ENCODE results near the gene ZNF488.

The ZNF488 gene

DNA sequence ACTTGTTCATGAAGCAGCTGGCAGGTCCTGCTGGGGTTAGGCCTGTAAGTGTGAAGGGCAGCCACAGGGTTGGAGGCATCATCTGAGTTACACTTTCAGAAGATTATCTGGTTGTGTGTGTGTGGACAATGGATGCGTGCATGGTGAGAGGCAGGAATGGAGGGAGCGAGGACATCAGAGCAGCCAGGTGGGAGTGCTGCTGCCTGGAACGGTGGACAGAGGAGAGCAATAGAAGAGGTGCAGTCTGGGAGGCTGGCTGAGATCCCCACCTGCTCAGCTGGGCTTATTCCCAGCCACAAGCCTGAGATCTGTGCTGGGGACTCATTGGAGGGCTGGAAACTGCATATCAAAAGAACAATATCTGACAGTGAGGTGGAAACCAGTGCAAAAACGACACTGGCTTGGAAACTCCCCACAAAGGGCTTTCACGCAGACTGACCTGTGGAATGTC, 17.9 kb downstream of the ZNF488 start:
- no peak for DNase-seq (ENCODE audit: low read depth)

DNA sequence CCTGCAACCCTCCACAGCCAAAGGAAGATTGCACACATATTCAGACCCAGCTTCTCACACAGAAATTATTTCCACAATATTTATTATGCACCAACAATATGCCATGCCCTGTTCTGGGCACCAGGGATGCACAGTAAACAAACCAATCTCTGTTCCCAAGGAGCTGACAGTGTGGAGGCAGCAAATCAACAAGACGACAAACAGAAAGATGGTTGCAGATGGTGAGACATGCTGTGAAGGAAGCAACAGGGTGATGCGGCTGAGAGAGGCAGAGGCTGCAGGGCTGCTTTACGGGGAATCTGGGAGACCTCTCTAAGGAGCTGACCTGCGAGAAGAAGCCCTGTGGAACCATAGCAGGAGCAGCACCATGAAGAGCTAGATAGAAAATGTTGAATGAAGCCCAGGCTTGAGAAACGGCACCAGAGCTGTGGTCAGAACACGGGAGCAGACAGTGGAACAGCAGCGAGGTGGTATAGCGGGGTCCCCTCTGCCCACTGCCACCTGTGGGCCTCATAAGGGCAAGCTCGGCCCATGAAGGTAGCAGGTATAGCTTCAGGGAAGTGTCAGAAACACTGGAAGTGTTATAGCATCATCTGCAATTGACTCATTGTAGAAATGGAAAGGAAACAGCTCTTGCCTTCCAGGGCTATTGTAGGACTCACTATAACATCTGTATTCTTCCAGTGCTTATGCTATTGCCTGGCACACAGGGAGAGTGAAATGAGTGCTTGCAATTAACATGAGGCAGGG, 18.5 kb downstream of the ZNF488 start:
- DNase-seq (ENCODE audit: low read depth) = no peak

DNA sequence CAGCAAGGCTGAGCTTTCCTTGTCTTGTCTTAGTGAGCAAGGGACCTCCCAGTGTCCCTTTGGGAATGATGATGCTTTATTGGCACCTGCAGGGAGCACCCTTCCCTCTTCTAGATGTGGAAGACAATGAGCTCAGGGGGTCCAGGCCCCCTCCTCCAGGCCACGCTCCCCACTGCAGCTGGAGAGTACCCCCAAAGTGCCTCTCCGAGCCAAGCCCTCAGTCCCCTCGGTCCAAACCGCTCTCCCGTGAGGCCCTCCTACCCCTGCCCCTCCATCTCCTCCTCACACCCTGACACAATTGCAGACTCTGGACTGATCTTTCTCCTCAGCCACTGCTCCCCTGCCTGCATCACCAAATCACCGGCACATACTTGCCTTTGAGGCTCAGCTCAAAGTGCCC, 19.2 kb downstream of the ZNF488 start:
- DNase-seq (ENCODE audit: low read depth) = no peak

DNA sequence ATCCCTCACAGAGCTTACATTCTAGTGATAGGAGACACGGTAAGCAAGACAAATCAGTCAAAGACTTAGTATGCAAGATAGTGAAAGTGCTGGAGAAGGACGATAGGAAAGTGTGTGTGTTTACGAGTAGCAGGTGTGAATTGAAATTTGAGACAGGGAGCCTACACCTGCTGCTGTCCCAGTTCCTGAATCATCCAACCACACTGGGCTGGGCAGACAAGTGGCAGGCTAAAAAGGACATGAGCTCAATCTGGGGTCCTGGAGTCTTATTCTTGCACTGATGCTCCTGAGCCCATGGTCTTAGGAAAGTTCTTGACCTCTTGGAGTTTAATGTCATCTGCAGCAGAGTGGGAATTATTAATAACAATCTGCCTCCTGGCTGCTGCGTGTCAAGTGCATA, 19.7 kb downstream of the ZNF488 start:
- DNase-seq (ENCODE audit: low read depth) = no peak

DNA sequence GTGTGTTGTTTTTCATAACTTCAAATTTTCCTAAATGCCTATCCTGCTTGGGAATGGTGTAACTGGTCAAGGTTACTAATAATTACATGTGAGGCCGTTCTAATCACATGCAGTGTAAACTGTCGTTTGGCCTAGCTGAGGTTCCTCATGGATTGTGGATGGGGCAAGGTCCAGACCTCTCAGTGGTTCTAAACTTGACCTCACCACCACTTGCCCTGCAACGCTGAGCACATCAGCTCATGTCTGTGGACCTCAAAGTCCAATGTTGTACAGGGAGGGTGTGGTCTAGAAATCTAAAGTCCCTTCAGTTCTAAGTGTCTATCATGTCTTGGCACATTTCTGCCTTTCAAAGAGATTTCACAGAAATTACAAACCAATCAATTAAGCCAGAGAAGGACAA, 20.3 kb downstream of the ZNF488 start:
- DNase-seq (ENCODE audit: low read depth) = no peak

DNA sequence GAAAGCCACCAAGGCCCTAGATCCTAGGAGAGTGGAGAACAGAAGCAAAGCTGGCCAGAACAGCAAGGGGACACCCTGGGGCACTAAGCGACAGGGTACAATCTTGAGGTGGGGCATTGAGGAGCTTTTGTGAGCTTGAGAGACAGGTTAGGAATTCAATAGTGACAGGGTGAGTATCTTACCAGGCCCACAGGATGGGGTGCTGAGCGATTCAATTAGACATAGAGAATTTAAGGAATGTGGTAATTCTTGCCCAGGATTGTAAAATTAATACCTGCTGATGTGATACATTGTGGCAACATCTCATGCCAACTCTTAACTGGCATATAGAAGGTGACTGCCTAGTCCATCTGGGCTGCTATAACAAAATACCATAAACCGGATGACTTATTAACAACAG, 21.9 kb downstream of the ZNF488 start:
- no peak for DNase-seq (ENCODE audit: low read depth)

DNA sequence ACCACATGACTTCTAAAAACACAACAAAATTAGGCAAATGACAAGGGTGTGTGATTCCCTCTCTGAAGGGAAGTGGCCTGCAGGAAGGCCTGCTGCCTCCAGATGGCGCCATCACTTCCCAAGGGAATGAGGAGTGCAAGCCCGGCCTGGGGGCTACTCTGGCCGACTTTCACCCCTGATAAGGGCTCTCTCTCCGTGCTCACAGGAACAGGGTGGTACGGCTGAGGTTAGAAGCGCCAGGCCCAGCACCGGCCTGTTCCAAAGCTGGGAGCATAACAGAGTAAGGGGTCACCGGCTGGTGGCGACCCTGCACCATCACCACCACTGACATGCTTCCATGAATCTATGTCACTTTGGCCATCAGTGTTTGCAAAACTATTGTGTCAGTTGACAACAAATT, 22.8 kb downstream of the ZNF488 start:
- DNase-seq (ENCODE audit: low read depth) = no peak

DNA sequence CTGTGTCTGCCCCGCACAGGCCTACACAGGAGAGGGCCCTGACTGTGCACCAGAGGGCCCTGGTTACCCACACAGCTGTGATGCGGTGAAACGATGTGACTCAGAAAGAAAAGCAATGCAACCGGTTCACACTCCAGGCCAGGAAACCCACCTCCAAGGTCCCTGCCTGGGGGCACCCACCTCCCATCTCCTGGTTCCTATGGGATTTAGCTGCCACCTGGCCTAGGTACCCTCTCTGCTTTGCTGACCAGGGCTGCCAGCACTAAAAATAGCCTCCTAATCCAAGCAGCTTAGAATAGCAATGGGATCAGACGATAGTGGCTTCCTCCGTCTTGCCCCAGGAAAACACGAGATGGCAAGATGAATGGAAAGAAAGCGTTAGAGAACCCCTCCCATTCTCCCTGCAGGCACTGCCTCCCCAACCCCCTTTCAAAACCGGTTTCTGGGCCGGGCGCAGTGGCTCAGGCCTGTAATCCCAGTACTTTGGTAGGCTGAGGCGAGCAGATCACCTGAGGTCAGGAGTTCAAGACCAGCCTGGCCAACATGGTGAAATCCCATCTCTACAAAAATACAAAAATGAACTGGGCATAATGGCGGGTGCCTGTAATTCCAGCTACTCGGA, 23.6 kb downstream of the ZNF488 start:
- DNase-seq (ENCODE audit: low read depth) = no peak

DNA sequence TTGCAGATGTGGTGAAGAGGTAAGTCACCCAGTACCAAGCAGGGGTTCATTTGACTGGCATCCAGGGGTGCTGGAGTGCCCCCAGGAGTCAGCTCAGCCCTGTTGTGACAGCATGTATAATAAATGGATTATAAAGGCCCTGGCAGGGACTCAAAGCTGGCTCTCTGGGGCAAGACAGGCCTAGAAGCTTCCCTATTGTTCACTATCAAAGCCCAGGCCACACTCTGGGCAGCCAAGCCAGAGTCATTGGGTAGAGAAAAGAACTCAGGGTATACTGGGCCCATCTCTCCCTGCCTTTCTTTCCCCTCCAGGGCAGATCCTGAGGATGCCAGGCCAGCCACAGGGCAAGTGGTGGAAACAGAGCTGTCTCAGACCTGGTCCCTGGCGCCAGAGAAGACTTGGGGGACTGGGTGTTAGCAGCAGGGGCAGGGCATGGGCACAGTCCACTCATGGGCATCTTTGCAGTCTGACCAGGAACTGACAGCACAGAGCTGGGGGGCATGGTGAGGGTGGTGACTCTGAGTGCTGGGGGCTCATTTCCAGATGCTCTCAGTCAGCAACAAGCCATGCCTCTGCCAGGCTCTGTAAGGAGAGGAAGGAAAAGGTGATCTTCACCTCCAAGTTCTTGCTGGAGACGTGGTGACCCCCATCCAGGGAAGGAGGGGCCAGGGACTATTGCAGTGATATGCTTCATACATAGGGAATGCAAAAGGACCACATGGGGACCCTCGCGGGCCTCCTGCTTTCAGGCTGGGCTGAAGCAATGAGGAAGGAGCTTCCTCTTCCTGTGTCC, 24.3 kb downstream of the ZNF488 start:
- no peak for DNase-seq (ENCODE audit: low read depth)

DNA sequence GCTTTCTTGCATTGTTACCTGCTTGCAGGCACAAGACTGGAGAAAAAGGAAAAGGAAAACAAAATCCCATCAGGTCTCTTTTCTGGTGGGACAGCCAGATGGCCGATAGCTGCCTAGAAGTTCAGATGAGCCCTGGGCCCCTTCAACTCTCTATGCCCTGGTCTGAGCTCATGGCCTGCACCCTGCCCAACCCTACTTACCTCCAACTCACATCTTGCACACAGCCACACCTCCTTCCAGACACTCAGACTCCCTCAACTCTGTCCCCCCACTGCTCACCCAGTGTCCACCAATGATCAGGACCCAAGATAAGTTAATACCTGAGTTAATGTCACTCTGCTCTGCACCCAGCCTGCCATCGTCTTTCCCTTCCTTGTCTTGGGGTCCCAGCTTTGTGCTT, 25.0 kb downstream of the ZNF488 start:
- DNase-seq (ENCODE audit: low read depth) = no peak

DNA sequence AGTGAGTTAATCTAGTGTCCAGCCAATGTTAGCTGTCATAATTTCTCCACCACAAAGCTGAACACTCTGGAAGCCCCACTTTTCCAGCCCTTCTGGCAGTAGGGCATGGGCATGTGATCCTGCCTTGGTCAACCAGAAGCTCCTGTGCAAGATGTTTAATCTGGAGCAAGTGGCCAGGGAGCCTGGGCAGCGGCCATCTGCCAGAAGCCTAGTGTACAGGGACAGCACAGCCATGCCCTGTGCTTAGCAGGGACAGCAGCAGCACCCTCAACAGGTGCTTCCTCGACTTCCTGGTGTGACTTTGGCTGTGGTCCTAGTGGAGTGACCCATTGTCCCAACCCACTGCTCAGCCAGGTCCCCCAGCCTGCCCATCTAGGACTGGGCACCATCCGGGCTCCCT, 25.6 kb downstream of the ZNF488 start:
- no peak for DNase-seq (ENCODE audit: low read depth)

DNA sequence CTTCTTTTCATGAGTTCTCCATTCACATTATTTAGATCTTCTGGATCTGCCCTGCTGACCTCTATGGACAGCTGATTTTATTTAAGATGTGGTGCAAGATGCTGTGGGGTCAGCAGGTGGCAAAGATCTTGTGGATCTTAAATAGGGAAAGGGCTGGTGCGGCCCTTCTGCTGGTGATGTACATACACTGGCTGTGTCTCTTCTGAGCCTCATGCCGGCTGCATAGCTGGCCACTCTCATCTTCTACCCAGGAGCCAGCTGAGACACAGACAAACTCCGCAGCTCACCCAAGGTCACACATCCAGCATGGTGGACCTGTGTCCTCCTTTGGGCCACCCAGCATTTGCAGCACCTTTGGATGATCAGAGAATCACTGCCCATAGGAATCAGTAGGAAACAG, 26.2 kb downstream of the ZNF488 start:
- no peak for DNase-seq (ENCODE audit: low read depth)

DNA sequence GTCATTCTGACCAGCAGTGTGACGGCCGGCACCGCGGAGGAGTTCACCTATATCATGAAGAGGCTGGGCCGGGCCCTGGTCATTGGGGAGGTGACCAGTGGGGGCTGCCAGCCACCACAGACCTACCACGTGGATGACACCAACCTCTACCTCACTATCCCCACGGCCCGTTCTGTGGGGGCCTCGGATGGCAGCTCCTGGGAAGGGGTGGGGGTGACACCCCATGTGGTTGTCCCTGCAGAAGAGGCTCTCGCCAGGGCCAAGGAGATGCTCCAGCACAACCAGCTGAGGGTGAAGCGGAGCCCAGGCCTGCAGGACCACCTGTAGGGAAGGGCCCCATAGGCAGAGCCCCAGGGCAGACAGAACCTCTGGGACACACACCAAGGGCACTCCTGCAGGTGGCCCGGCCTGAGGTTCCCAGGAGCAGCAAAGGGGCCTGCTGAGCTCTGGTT, 26.9 kb downstream of the ZNF488 start:
- no peak for DNase-seq (ENCODE audit: low read depth)

DNA sequence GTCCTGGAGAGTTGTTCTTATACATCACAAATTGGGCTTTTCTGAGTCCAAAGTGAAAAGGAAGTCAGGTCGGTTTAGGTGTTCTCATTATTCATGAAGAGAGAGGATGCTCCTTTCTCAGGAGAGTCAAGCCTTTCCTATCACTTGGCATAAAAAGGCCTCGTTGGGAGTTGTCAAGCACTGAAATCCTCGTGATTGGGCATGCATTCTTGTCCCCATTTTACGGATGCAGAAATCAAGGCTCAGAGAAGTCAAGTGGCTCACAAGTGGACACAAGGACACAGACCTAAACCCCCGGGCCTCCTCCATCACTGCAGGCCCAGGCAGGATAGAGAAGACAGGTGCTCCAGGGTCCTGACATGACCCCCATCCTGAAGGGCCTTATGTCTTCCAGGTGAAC, 27.4 kb downstream of the ZNF488 start:
- no peak for DNase-seq (ENCODE audit: low read depth)

DNA sequence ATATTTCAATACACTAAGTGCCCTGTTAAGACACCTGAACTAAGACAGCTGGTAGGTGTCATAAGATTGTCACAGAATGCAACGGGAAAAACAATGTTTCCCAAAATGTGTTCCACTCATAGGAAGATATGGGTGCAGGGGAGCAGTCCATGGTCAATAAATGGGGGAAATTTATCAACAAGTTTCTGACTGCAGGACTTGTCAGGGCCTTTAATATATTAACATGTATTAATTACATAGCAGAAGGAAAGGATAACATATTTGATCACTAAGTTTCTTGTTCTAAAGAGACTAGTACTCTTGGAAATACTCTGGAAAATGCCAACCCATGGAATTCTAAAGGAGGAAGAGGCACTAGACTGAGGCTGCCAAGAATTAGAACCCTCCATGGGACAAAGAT, 29.2 kb downstream of the ZNF488 start:
- no peak for DNase-seq (ENCODE audit: low read depth)

DNA sequence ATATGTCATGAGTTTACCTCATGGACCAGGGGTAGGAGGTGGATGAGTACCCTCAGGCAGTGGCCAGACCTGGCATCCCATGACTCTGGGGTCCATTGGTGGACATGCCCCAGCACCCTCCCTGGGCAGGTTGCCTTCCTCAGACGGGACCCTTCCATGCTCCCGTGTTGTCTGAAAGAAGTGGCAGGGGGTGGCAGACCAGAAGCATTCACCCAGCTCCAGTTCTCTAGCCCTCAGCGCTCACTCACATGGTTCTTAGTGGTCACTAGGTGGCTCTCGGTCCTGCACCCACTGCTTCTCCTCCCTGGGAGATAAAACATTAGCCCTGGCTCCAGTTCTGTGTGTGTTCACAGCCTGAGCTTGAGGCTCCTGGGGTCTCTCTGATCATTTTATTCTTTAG, 29.9 kb downstream of the ZNF488 start:
- no peak for DNase-seq (ENCODE audit: low read depth)

DNA sequence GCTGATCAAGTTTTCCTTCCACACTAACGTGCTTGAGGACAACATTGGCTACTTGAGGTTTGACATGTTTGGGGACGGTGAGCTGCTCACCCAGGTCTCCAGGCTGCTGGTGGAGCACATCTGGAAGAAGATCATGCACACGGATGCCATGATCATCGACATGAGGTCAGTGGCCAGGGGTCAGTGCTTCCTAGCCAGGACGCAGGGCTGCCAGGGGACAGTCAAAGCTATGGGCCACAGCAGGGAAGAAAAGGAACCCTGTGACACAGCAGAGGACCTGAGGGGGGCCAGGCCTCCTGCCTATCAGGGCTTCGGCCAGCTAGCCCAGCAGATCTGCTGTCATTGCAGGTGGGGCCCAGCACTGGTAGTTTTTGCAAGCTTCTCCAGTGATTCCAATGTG, 30.7 kb downstream of the ZNF488 start:
- no peak for DNase-seq (ENCODE audit: low read depth)

DNA sequence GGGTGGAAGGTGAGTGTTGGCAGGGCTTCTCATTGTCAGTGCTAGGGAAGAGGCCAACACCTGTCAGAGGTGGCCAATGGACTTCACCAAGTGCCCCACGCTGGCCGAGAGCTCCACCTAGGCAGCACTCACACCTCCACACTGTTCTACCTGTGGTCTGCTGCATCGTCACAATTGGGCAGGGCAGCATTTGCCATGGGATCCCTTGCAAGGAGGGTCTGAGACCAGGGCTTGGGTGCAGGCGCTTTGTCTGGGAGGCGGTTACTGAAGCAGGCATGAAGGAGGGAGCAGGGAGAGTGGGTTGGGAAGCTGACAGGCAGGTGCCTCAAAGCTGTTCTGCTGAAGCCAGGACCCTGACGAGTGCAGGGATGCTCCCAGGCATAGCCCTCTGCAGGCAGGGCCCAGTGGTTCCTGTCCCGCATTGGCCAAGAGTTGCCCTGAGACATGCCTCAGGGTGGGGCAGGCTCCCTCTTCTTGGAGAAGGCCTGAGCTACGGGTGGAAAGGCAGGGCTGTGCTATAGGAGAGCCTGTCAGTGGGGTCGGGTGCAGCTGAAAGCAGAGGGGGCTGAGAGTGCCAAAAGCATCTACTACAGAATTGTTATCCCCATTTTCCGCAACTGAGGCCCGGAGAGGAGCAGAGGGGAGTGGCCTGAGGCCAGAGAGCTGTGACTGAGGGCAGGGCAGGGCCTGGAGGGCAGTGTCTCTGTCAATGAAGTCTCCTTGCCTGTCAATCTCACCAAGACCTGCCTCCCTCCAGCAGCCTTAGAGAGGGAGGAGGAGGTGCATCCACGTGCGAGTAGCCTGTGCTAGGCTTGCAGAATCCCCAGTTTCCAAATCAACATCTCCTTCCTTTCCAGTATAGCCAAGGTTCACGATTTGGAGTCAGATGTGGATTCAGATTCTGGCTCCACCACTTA, 31.9 kb downstream of the ZNF488 start:
- no peak for DNase-seq (ENCODE audit: low read depth)

DNA sequence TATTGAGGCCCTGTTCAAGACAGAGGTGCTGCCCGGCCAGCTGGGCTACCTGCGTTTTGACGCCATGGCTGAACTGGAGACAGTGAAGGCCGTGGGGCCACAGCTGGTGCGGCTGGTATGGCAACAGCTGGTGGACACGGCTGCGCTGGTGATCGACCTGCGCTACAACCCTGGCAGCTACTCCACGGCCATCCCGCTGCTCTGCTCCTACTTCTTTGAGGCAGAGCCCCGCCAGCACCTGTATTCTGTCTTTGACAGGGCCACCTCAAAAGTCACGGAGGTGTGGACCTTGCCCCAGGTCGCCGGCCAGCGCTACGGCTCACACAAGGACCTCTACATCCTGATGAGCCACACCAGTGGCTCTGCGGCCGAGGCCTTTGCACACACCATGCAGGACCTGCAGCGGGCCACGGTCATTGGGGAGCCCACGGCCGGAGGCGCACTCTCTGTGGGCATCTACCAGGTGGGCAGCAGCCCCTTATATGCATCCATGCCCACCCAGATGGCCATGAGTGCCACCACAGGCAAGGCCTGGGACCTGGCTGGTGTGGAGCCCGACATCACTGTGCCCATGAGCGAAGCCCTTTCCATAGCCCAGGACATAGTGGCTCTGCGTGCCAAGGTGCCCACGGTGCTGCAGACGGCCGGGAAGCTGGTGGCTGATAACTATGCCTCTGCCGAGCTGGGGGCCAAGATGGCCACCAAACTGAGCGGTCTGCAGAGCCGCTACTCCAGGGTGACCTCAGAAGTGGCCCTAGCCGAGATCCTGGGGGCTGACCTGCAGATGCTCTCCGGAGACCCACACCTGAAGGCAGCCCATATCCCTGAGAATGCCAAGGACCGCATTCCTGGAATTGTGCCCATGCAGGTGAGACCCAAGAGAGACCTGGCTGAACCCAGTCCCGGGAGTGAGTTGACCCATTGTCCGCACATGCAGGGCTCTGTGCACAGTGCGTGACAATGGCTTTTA, 33.1 kb downstream of the ZNF488 start:
- no peak for DNase-seq (ENCODE audit: low read depth)

DNA sequence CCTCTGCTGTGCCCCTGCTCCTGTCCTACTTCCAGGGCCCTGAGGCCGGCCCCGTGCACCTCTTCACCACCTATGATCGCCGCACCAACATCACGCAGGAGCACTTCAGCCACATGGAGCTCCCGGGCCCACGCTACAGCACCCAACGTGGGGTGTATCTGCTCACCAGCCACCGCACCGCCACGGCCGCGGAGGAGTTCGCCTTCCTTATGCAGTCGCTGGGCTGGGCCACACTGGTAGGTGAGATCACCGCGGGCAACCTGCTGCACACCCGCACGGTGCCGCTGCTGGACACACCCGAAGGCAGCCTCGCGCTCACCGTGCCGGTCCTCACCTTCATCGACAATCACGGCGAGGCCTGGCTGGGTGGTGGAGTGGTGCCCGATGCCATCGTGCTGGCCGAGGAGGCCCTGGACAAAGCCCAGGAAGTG, 34.1 kb downstream of the ZNF488 start:
- DNase-seq (ENCODE audit: low read depth) = no peak

DNA sequence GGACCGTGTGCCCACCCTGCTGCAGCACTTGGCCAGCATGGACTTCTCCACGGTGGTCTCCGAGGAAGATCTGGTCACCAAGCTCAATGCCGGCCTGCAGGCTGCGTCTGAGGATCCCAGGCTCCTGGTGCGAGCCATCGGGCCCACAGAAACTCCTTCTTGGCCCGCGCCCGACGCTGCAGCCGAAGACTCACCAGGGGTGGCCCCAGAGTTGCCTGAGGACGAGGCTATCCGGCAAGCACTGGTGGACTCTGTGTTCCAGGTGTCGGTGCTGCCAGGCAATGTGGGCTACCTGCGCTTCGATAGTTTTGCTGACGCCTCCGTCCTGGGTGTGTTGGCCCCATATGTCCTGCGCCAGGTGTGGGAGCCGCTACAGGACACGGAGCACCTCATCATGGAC, 34.6 kb downstream of the ZNF488 start:
- no peak for DNase-seq (ENCODE audit: low read depth)
